CD4-positive, alpha-beta T cell treated with Interleukin-10 for 1 hour (primary cell): ENCODE measurements around the gene HIBADH.
"Not testable (repeated sequence)": the region's sequence is repeated elsewhere in the genome, so short reads cannot be mapped to it uniquely, and the experiment has no call there.

Source experiments
- DNase-seq: peaks from one replicate; pipeline ENCODE4 v3.0.0-alpha.2; 2020

HIBADH gene

GRCh38 chr7:27678617-27679260 is 16.1 kb upstream of the HIBADH start:
- DNase-seq = no peak

DNA sequence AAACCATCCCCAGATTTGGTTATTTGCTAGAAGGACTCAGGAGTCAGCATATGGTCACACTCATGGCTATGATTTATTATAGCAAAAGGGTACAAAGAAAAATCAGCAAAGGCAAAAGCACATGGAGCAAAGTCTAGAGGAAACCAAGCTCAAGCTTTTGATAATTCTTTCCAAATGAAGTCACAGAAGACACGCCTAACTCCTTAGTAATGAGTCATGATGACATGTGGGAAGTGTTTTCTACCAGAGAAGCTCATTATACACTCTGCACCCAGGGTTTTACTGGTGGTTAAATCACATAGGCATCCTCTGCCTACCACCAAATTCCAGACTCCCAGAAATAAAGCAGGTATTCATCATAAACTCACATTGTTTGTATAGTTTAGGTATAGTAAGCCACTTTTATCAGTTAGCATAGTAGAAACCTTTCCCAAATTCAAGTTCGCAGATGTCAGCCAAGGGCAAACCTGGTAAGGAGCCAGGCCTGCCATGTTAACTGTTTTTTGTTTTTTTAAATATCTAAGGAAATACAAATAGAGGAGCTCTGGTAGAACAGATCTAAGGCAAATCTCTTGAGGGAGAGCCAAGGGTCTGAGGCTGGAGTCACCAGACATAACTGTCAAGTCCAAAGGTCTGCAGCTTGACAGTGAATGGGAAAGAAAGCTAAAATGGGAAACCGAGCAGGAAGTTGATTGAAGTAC is 15.4 kb upstream of the HIBADH start:
- no peak for DNase-seq

DNA sequence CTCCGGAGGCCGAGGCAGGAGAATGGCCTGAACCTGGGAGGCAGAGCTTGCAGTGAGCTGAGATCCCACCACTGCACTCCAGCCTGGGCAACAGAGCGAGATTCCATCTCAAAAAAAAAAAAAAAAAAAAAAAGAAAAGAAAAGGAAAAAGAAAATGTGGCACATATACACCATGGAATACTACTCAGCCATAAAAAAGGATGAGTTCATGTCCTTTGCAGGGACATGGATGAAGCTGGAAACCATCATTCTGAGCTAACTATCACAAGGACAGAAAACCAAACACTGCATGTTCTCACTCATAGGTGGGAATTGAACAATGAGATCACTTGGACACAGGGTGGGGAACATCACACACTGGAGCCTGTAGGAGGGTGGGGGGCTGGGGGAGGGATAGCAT is 11.4 kb upstream of the HIBADH start:
- not testable (repeated sequence) for DNase-seq

- DNase-seq = no peak
Observed at GRCh38 chr7:27671675-27672074, 9.0 kb upstream of the HIBADH start.

GRCh38 chr7:27670676-27671075 is 8.0 kb upstream of the HIBADH start:
- no peak for DNase-seq

- no peak for DNase-seq
Observed at GRCh38 chr7:27670177-27670576, 7.5 kb upstream of the HIBADH start.

GRCh38 chr7:27665531-27665930 is 2.8 kb upstream of the HIBADH start:
- DNase-seq = no peak

- no peak for DNase-seq
Observed at GRCh38 chr7:27663989-27664331, 1.3 kb upstream of the HIBADH start.

DNA sequence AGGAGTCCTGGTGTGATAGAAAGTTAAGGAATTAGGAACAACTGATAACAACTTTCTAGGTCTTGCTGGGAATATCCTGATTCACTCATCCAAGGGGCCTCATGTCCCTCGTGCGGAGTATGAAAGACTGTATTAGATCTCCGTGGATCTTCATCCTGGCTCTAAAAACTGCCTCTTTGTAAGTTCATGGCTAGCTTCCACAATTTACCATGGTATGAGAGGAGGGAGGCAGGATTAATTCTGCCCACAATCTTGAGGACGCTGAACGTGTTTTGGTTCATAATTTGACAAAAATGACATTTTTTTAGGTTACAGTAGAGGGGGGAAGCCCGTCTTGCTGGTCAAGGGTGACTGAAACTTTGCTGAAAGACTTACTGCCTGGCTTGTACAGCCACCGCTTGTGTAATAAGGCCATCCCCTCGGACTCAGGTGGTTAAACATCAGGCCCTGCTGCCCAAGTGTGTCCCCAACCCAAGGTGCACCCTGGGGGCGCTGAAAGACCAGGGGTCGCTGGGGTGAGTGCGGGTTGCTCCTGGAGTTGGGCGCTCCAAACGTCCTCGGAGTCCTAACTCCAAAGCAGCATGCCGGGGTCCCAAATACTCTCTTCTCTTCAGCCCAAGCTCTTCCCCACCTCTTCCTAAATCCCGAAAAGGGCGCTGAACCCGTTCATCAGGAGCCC is 733 bp downstream of the HIBADH start:
- peak; percentile 9 for DNase-seq

DNA sequence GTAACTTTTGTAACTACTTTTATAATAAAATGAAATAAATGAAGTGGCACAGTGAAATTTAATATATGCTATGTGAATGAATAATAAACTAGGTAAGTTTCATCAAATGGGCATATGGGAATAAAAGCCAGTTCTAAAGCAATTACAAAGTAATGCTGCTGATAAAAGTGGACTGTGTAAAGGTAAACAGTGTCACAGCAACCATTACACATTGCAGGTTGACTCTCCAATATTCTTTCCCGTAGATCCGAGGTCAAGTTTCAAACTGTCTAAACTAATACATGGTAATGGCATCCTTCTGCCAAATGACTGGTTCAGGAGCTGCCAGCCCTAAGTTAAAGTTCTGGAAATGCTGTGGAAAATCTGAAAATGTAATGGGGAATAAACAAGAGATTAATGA is 6.0 kb downstream of the HIBADH start:
- DNase-seq = no peak

DNA sequence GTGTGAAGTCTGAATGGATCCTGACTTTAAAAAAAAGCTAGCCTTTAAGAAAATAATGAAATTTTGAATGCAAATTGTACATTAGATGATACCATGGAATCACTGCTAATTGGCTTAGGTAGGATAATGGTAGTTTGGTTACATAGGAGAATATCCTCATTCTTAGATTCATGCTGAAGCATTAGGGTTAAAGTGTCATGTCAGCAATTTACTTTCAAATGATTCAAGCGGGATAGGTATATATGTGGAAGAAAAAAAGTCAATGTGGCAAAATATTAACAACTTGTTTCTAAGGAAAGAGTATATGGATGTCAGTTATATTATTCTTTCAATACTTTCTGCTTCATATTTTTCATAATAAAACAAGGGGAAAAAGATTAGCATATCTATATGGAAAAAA is 7.5 kb downstream of the HIBADH start:
- DNase-seq = no peak

- DNase-seq = no peak
Observed at GRCh38 chr7:27652518-27652917, 10.2 kb downstream of the HIBADH start.

GRCh38 chr7:27651702-27652101 is 11.0 kb downstream of the HIBADH start:
- no peak for DNase-seq

DNA sequence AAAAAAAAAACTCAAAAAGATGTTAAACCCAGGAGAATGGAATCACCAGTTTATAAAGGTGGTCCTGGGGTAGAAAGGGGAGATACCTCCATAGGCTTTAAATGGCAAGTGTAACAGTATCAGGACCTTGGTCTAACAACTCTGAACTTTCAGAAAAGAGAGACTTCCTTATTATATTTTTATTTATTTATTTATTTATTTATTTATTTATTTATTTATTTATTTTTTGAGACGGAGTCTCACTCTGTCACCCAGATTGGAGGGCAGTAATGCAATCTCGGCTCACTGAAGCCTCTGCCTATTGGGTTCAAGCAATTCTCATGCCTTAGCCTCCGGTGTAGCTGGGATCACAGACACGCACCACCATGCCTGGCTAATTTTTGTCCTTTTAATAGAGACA is 12.4 kb downstream of the HIBADH start:
- no peak for DNase-seq

DNA sequence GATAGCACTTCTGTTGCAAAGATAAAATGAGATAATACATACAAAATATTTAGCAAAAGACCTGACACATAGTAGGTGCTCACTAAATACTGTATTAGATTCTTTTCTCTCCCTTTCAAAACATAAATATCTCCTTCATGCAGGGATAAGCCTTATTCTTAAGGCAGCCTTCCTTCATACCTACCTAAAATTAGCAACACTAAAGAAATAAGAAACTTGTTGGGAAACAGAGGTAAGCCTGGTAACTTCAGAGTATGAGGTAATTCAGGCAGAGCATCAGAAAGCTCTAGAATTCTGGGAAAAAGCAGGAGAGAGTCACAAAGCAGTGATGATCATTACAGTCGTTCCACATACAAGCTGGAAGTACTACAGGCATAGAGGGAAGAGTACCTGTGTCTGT is 15.2 kb downstream of the HIBADH start:
- DNase-seq = no peak

DNA sequence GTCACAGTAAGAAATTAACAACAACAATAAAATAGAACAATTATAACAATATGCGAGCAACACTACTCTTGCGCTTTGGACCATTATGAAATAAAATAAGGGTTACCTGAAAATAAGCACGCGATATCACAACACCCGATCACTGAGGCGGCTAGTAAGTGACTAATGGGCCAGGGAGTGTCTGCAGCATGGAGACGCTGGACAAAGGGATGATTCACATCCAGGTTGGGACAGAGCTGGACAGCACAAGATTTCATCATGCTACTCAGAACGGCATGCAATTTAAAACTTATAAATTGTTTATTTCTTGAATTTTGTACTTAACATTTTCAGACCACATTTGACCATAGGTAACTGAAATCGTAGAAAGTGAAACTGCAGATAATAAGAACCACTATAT is 15.6 kb downstream of the HIBADH start:
- DNase-seq = no peak

DNA sequence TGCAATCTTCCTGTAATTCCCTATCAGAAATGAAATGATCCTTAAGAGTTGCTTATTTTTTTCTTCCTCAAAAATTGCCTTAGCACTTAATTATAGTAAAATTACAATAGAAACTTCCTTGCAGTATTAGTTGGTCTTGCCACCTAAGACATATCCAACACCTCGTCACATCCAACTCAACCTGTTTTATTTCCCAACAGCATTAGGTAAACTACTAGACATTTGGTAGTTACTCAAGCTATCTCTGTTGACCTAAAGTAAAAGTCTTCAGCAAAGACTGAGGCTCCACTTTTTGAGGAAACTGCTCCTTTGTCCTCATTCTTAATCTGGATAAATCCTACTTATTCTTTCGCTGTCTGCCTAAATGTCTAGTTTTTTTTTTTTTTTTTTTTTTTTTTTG is 20.4 kb downstream of the HIBADH start:
- no peak for DNase-seq

DNA sequence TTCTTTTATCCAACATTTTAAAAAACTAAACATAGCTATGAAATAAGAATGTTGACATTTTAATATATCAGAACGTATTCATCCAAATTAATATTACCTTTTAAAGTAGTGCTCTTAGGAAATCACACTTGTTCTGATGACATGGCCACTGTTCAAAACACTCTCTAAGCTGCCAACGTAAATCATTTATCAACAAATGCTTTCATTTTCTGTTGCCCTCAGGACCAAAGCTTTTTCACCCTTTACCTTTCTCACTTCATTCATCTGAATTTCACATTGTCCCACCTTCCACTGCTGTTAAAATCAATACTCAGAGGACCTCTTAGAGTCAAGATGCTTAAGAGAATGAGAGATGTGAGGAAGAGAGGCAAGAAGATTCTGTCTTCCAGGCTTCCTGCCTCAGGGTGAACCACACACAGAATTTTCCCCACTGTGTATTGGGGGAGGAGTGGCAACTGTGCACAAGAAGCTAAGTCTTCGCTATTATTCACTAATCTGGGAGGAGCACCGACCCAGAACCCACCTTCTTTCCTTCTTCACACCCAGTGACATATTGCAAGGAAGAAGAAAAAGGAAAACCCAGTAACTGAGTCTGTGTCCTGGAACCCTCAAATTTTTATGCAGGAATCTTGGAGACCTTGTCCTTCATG is 21.0 kb downstream of the HIBADH start:
- no peak for DNase-seq

DNA sequence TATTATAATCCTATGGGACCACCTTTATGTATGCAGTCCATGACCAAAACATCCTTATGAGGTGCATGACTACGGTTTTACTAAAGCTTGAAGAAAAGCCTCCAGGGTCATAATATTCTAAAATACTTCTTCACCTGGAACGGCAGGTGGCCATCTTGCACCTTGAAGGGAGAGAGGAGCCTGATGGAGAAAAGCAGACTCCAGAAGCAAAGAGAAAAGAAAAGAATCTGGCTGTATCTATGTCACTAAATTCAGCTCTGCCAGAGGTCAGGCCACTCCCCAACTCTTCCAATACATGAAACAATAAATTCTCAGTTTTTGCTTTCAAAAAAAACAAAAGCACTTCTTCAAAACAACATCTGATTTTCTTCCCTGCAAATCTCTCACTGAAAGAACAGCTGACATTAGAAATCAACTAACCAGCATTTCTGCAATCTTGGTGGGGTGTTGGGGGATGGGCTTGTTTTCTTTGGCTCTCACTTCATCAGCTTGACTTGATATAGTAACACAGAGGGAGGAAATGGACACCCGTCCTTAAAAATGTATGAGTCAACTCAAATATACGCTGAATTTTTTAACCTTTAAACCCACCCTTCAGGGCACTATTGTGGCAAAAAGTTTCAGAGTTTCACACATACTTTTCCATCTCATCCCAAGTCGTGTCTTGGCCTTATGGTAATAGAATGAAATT is 21.7 kb downstream of the HIBADH start:
- DNase-seq = no peak

GRCh38 chr7:27639851-27640250 is 22.8 kb downstream of the HIBADH start:
- DNase-seq = no peak

DNA sequence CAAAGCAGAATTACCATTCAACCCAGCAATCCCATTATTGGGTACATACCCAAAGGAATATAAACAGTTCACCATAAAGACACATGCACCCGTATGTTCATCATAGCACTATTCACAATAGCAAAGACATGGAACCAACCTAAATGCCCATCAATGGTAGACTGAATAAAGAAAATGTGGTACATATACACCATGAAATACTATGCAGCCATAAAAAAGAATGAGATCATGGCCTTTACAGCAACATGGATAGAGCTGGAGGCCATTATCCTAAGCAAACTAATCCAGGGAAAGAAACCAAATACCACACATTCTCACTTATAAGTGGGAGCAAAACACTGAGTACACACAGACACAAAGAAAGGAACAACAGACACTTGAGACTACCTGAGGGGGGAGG is 23.6 kb downstream of the HIBADH start:
- not testable (repeated sequence) for DNase-seq

- no peak for DNase-seq
Observed at GRCh38 chr7:27636326-27637006, 26.2 kb downstream of the HIBADH start.

- no peak for DNase-seq
Observed at GRCh38 chr7:27635728-27636127, 27.0 kb downstream of the HIBADH start.
